Right ventricle myocardium superior (tissue), 1 donor: Measurements from ENCODE around the gene ACER3. TPM values are rescaled to one million over a fixed set of nuclear protein-coding genes. Genes with fewer than 3 reads are reported as not detected.
A peak's percentile ranks its signal among the peaks of the same experiment; 100 is the strongest.
"Not testable (repeated sequence)": the region's sequence is repeated elsewhere in the genome, so short reads cannot be mapped to it uniquely, and the experiment has no call there.

Source experiments
- ATAC-seq: fragments of 200-7000 bp; cut with Tn5 transposase; one replicate; pipeline ENCODE4 v1.9.1; 2020; ENCODE audit warnings: mild to moderate bottlenecking; ENCODE audit not compliant: poor library complexity
- DNase-seq: peaks from one replicate; pipeline ENCODE4 v3.0.0-alpha.2; 2020
- intact Hi-C: fragments of 100-400 bp; cut with DNase I; formaldehyde crosslinking; loops from one replicate; pipeline ENCODE4 v1.11.2; 2022
- total RNA-seq: library from RNA; stranded (reverse); fragmentation: NEBNext Ultra II Directional; extraction: Animal tissue kit (Norgen Biotek cat#: 25700); gene quantifications from one replicate; pipeline ENCODE4 v1.2.1, GENCODE V29; 2021
- donor health status: DM: no; HTN: yes; CAD: no; lungs with severe emphysema.

Gene ACER3
- total RNA-seq, 1 donor from 2014 or later: 10.3 TPM

GRCh38 chr11:77018396-77018924 is 157.7 kb downstream of the ACER3 start:
- ATAC-seq, DNase-seq, intact Hi-C loops: not testable (repeated sequence)

GRCh38 chr11:77019976-77020595 is 159.4 kb downstream of the ACER3 start:
- ATAC-seq (no peak), DNase-seq (no peak)
- intact Hi-C loops: no loop called here

- no peak for DNase-seq
- intact Hi-C loops: no loop called here
- ATAC-seq: no peak
Measured at GRCh38 chr11:77020734-77021133, 160.0 kb downstream of the ACER3 start.

GRCh38 chr11:77024745-77025144 is 164.0 kb downstream of the ACER3 start:
- intact Hi-C loops: no loop called here
- ATAC-seq (no peak), DNase-seq (no peak)

- DNase-seq (no peak), ATAC-seq (no peak)
- intact Hi-C loops: no loop called here
Measured at GRCh38 chr11:77026221-77026620, 165.5 kb downstream of the ACER3 start.

GRCh38 chr11:77026743-77027142 is 166.0 kb downstream of the ACER3 start:
- DNase-seq (no peak), ATAC-seq (peak; percentile 39)
- intact Hi-C loops: no loop called here

- ATAC-seq: no peak
- DNase-seq: no peak
- intact Hi-C loops: no loop called here
Measured at GRCh38 chr11:77027275-77027674, 166.6 kb downstream of the ACER3 start.

GRCh38 chr11:77029829-77030228 is 169.1 kb downstream of the ACER3 start:
- DNase-seq (no peak), ATAC-seq (no peak)
- intact Hi-C loops: no loop called here

GRCh38 chr11:77030834-77031414 is 170.2 kb downstream of the ACER3 start:
- DNase-seq (no peak), ATAC-seq (no peak)
- intact Hi-C loops: no loop called here

- no peak for DNase-seq
- no peak for ATAC-seq
- intact Hi-C loops: no loop called here
Measured at GRCh38 chr11:77031599-77031998, 170.9 kb downstream of the ACER3 start.

GRCh38 chr11:77035039-77035438 is 174.3 kb downstream of the ACER3 start:
- intact Hi-C loops: no loop called here
- ATAC-seq (no peak), DNase-seq (no peak)

GRCh38 chr11:77035580-77035979 is 174.9 kb downstream of the ACER3 start:
- ATAC-seq (no peak), DNase-seq (no peak)
- intact Hi-C loops: no loop called here

GRCh38 chr11:77036398-77036797 is 175.7 kb downstream of the ACER3 start:
- ATAC-seq (no peak), DNase-seq (no peak)
- intact Hi-C loops: no loop called here

- DNase-seq (no peak), ATAC-seq (no peak)
- intact Hi-C loops: no loop called here
Measured at GRCh38 chr11:77037057-77037456, 176.3 kb downstream of the ACER3 start.

- ATAC-seq: no peak
- DNase-seq: no peak
- intact Hi-C loops: no loop called here
Measured at GRCh38 chr11:77038029-77038824, 177.5 kb downstream of the ACER3 start.

- DNase-seq (no peak), ATAC-seq (no peak)
- intact Hi-C loops: no loop called here
Measured at GRCh38 chr11:77038825-77039326, 178.2 kb downstream of the ACER3 start.

- ATAC-seq: peak; percentile 66
- DNase-seq: peak; percentile 53
- intact Hi-C loops: no loop called here
Measured at GRCh38 chr11:77039491-77040400, 179.0 kb downstream of the ACER3 start.

- ATAC-seq (no peak), DNase-seq (no peak)
- intact Hi-C loops: no loop called here
Measured at GRCh38 chr11:77040401-77040777, 179.7 kb downstream of the ACER3 start.

GRCh38 chr11:77040889-77041288 is 180.2 kb downstream of the ACER3 start:
- ATAC-seq (no peak), DNase-seq (no peak)
- intact Hi-C loops: no loop called here
